GM12878 (cell line): Measurements from ENCODE around the gene IGF1R. TPM values are rescaled to one million over a fixed set of nuclear protein-coding genes. Genes with fewer than 3 reads are reported as not detected.

ENCODE experiments used
- ATAC-seq: fragments of 200-7000 bp; cut with Tn5 transposase; 3 replicates; pipeline ENCODE4 v1.9.1; 2020; ENCODE audit warnings: mild to moderate bottlenecking, moderate library complexity
- BruUV-seq: library from RNA; stranded (reverse); fragments of 400-500 nt; replicated peaks from 2 replicates; lab custom pipeline; 2021; lab: Mats Ljungman, UMichigan
- CTCF ChIA-PET: fragments of 300-600 bp; sonication (Branson Sonifier 250); formaldehyde crosslinking; extraction: SDS; loops from one replicate; lab custom pipeline; 2021; ENCODE audit warnings: inconsistent platforms; lab: Yijun Ruan, JAX
- POLR2A ChIA-PET: fragments of 350-600 bp; formaldehyde crosslinking; extraction: SDS; loops from one replicate; lab custom pipeline; 2021; ENCODE audit warnings: inconsistent platforms; lab: Charles Lee
- RAD21 ChIA-PET: fragments of 300-600 bp; sonication (Branson Sonifier 250); formaldehyde crosslinking; loops from one replicate; lab custom pipeline; 2023; ENCODE audit warnings: antibody characterized with exemption; ENCODE audit not compliant: unreplicated experiment; lab: Charles Lee
- SMC1A ChIA-PET: fragments of 300-600 bp; sonication (Branson Sonifier 250); formaldehyde crosslinking; loops from one replicate; lab custom pipeline; 2023; ENCODE audit not compliant: unreplicated experiment, uncharacterized antibody; lab: Charles Lee
- DNase-seq: peaks from one replicate; pipeline ENCODE4 v3.0.0-alpha.2; 2011; ENCODE audit warnings: low read depth, low spot score
- FAIRE-seq: peaks from 3 replicates; lab custom pipeline; 2011; peaks lifted over from hg19 to GRCh38; lab: Jason Lieb, UNC
- H2AFZ ChIP-seq: 2 replicates; pipeline ENCODE4 v1.6.0; 2011; ENCODE audit warnings: low read depth, low read length, control low read depth; ENCODE audit not compliant: control insufficient read depth
- H3K27ac ChIP-seq: 2 replicates; pipeline ENCODE4 v1.5.1; 2011; ENCODE audit warnings: control low read depth; ENCODE audit not compliant: control insufficient read depth, insufficient read depth
- H3K27me3 ChIP-seq, 2 experiments: replicated peaks in 1 of 2; 2 replicates each; pipeline versions ENCODE4 v1.6.0 to v1.6.1; 2011; ENCODE audit warnings: low read length in 1 of 2; ENCODE audit not compliant: control insufficient read depth in 2 of 2, insufficient read depth in 2 of 2
- H3K36me3 ChIP-seq, 2 experiments: 2 replicates each; pipeline ENCODE4 v1.5.1; 2011; ENCODE audit warnings: low read length in 1 of 2; ENCODE audit not compliant: control insufficient read depth in 2 of 2, insufficient read depth in 2 of 2
- H3K4me1 ChIP-seq: 2 replicates; pipeline ENCODE4 v1.6.1; 2011; ENCODE audit warnings: mild to moderate bottlenecking, low read length, moderate library complexity, mixed read lengths; ENCODE audit not compliant: control insufficient read depth, insufficient read depth
- H3K4me2 ChIP-seq: 2 replicates; pipeline ENCODE4 v1.6.0; 2011; ENCODE audit warnings: control low read depth; ENCODE audit not compliant: control insufficient read depth, insufficient read depth
- H3K4me3 ChIP-seq: fragments of 200-600 bp; sonication (generic); 2 replicates; pipeline ENCODE4 v1.5.1; 2016
- H3K79me2 ChIP-seq: 2 replicates; pipeline ENCODE4 v1.6.0; 2011; ENCODE audit warnings: low read length; ENCODE audit not compliant: control insufficient read depth, insufficient read depth
- H3K9ac ChIP-seq: 2 replicates; pipeline ENCODE4 v1.8.0; 2011; ENCODE audit warnings: low read length, control low read depth, mixed read lengths; ENCODE audit not compliant: control insufficient read depth, insufficient read depth
- H3K9me3 ChIP-seq: replicated peaks from 3 replicates; pipeline ENCODE4 v1.5.1; 2011; ENCODE audit warnings: mild to moderate bottlenecking, low read length; ENCODE audit not compliant: control insufficient read depth, insufficient read depth
- H4K20me1 ChIP-seq: 2 replicates; pipeline ENCODE4 v1.6.0; 2011; ENCODE audit not compliant: control insufficient read depth, insufficient read depth
- BHLHE40 ChIP-seq, 2 experiments: fragments of 450-650 bp in 1 of 2; IDR thresholded peaks; 2 replicates each; pipeline ENCODE4 v1.6.1; 2011 to 2017; ENCODE audit warnings: low read depth in 2 of 2, borderline replicate concordance in 1 of 2, improper control_type of control experiment in 1 of 2, low read length in 1 of 2, mild to moderate bottlenecking in 1 of 2
- BMI1 ChIP-seq: fragments of 450-650 bp; IDR thresholded peaks from 2 replicates; pipeline ENCODE4 v1.6.1; 2016; ENCODE audit warnings: mild to moderate bottlenecking, moderate library complexity, borderline replicate concordance
- CHD1 ChIP-seq: IDR thresholded peaks from 2 replicates; pipeline ENCODE4 v1.6.1; 2012; ENCODE audit warnings: low read depth, low read length, improper control_type of control experiment
- EED ChIP-seq: sonication (generic); IDR thresholded peaks from 2 replicates; pipeline ENCODE4 v1.6.1; 2016; ENCODE audit warnings: antibody characterized with exemption, low read depth
- EGR1 ChIP-seq, 2 experiments: IDR thresholded peaks; 1 replicate in 1 of 2; 2 replicates in 1 of 2; pipeline ENCODE4 v1.6.1; 2011 to 2012; ENCODE audit warnings: low read depth in 2 of 2, low read length in 2 of 2, borderline replicate concordance in 1 of 2, mild to moderate bottlenecking in 1 of 2, moderate library complexity in 1 of 2
- GATAD2B ChIP-seq: fragments of 450-650 bp; conservative IDR thresholded peaks from 2 replicates; pipeline ENCODE4 v1.6.1; 2017; ENCODE audit warnings: low read depth, mild to moderate bottlenecking, moderate library complexity
- HSF1 ChIP-seq: fragments of 150-350 bp; IDR thresholded peaks from 2 replicates; pipeline ENCODE4 v1.6.1; 2014; ENCODE audit warnings: mild to moderate bottlenecking, low read depth, low read length
- NR2C1 ChIP-seq: fragments of 450-650 bp; IDR thresholded peaks from 2 replicates; pipeline ENCODE4 v1.6.1; 2017; ENCODE audit warnings: antibody characterized with exemption, mild to moderate bottlenecking, moderate library complexity
- PAX5 ChIP-seq: IDR thresholded peaks from 2 replicates; pipeline ENCODE4 v1.6.1; 2011; ENCODE audit warnings: low read depth, low read length, borderline replicate concordance
- SKIL ChIP-seq: fragments of 450-650 bp; IDR thresholded peaks from 2 replicates; pipeline ENCODE4 v1.6.1; 2017; ENCODE audit warnings: mild to moderate bottlenecking, low read depth, inconsistent platforms; ENCODE audit not compliant: poor library complexity, severe bottlenecking
- STAT1 ChIP-seq: fragments of 450-650 bp; conservative IDR thresholded peaks from 2 replicates; pipeline ENCODE4 v1.6.1; 2014; ENCODE audit warnings: antibody characterized with exemption, mild to moderate bottlenecking
- SUPT20H ChIP-seq: IDR thresholded peaks from 2 replicates; pipeline ENCODE4 v1.6.1; 2011; ENCODE audit warnings: low read depth, mild to moderate bottlenecking, low read length, moderate library complexity, borderline replicate concordance; ENCODE audit not compliant: control insufficient read depth
- SUZ12 ChIP-seq: fragments of 200-600 bp; sonication (generic); IDR thresholded peaks from one replicate; pipeline ENCODE4 v1.6.1; 2018; ENCODE audit warnings: antibody characterized with exemption, mild to moderate bottlenecking; ENCODE audit not compliant: unreplicated experiment
- ZNF207 ChIP-seq: fragments of 450-650 bp; IDR thresholded peaks from 2 replicates; pipeline ENCODE4 v1.6.1; 2014; ENCODE audit warnings: antibody characterized with exemption, mild to moderate bottlenecking, borderline replicate concordance
- ZNF274 ChIP-seq: IDR thresholded peaks from one replicate; pipeline ENCODE4 v1.8.0; 2011; ENCODE audit not compliant: insufficient read length, insufficient read depth
- ZSCAN29 ChIP-seq: fragments of 450-650 bp; IDR thresholded peaks from 2 replicates; pipeline ENCODE4 v1.6.1; 2017; ENCODE audit warnings: mild to moderate bottlenecking, moderate library complexity
- WGBS: methylation state at CpG from one replicate; pipeline ENCODE4 v1.1.6; 2016; ENCODE audit warnings: low lambda C conversion rate; ENCODE audit not compliant: insufficient replicate concordance, insufficient coverage; ENCODE audit errors: missing lambda C conversion rate; 5-methylcytosine and 5-hydroxymethylcytosine counted together
- in situ Hi-C: fragments of 300-500 bp; cut with MboI; formaldehyde crosslinking; loops from 9 replicates; pipeline ENCODE4 v1.14.3; 2018; ENCODE audit warnings: mixed read lengths
- intact Hi-C: fragments of 100-400 bp; cut with micrococcal nuclease; formaldehyde crosslinking; loops from one replicate; pipeline ENCODE4 v1.14.2; 2022; ENCODE audit not compliant: unreplicated experiment
- polyA plus RNA-seq, 11 experiments: library from polyadenylated mRNA; depleted of rRNA in 4 of 11; unstranded in 6 of 11; stranded (reverse) in 5 of 11; fragments of >200 nt; fragmentation: Nextera tagmentation in 4 of 11; fragmentation: Illumina TruSeq in 1 of 11; extraction: Ambion mirVana in 4 of 11; extraction: Trizol in 1 of 11; gene quantifications; 1 replicate in 1 of 11; 2 replicates in 10 of 11; pipeline versions ENCODE4 v1.2.1 to v1.2.3, GENCODE V29; 2011 to 2016; ENCODE audit warnings: inconsistent platforms in 2 of 11, missing spikeins in 2 of 11, low read depth in 1 of 11
- total RNA-seq, 4 experiments: library from RNA; depleted of rRNA in 3 of 4; stranded (reverse); fragments of >200 nt in 3 of 4; fragmentation: Illumina TruSeq in 1 of 4; extraction: Trizol in 1 of 4; gene quantifications; 2 replicates each; pipeline versions ENCODE4 v1.2.1 to v1.2.3, GENCODE V29; 2013 to 2021

IGF1R gene
- total and polyA plus RNA-seq, 10 of the 15 experiments (the other 5 are each of a cell fraction or from before 2014, with no cell fraction given): 0.03 to 2.7 (median 0.66) TPM

- H3K9me3 ChIP-seq: no peaks in the 10 kb centered on the region
- H3K79me2 ChIP-seq: no peaks in the 10 kb centered on the region
- ChIA-PET RAD21 (no interaction called here), POLR2A (no interaction called here), SMC1A (no interaction called here), CTCF (no interaction called here)
- H2AFZ ChIP-seq: no peak overlapping the region
- DNase-seq (no peak), FAIRE-seq (no peak), ATAC-seq (no peak)
- H3K4me1 ChIP-seq: peaks cover 3% of the 10 kb centered on the region
- no peak overlapping the region for H3K4me2 ChIP-seq
- no peaks in the 10 kb centered on the region for H3K36me3 ChIP-seq
- no peak overlapping the region for H3K4me3 ChIP-seq
- in situ Hi-C loops (no loop called here), intact Hi-C loops (no loop called here)
- H3K27me3 ChIP-seq: no peaks in the 10 kb centered on the region
- no TSS peak for BruUV-seq
- TF ChIP-seq EED (no peak), ZNF207 (no peak), SKIL (no peak), PAX5 (no peak), EGR1 (IDR thresholded peaks at IDR 0.05; ENCODE audit: borderline replicate concordance in 1 of 2, low read depth in 2 of 2, low read length in 2 of 2) (no peak), HSF1 (no peak), GATAD2B (no peak), ZNF274 (no peak), BMI1 (no peak), ZSCAN29 (no peak), STAT1 (no peak), SUZ12 (no peak), CHD1 (no peak), NR2C1 (no peak), BHLHE40 (IDR thresholded peaks at IDR 0.05; ENCODE audit: borderline replicate concordance in 1 of 2, low read depth in 2 of 2, low read length in 1 of 2) (no peak), SUPT20H (no peak)
- H3K9ac ChIP-seq: no peak overlapping the region
- H3K27ac ChIP-seq: no peak overlapping the region
- WGBS: 62% methylated on average over 15 of the region's 15 CpGs
- no peaks in the 10 kb centered on the region for H4K20me1 ChIP-seq
Observed at GRCh38 chr15:98604983-98605382, 43.4 kb upstream of the IGF1R start.
